ENCODE data around the gene C13orf46. TPM values are rescaled to one million over a fixed set of nuclear protein-coding genes. Genes with fewer than 3 reads are reported as not detected.

C13orf46 gene
- total and polyA plus RNA-seq, 4 donors, result 0.10 to 0.17 TPM; not detected in 2

- Histone ChIP-seq H3K36me3 (ENCODE audit: control insufficient read depth in 4 of 4, insufficient read depth in 3 of 4, low read depth in 1 of 4, low read length in 3 of 4) (no peaks in the 10 kb centered on the region), H3K4me3 (ENCODE audit: low read depth in 1 of 3, low read length in 3 of 3) (no peak overlapping the region), H3K9me3 (ENCODE audit: control insufficient read depth in 4 of 4, low read length in 3 of 4) (no peaks in the 10 kb centered on the region), H3K4me1 (ENCODE audit: control insufficient read depth in 4 of 4, insufficient read depth in 4 of 4, low read length in 3 of 4) (peaks cover 1 to 8% (median 5%) of the 10 kb centered on the region in 4 donors), H3K27ac (ENCODE audit: low read depth in 1 of 2, low read length in 2 of 2) (no peak overlapping the region), H3K9ac (ENCODE audit: low read depth in 1 of 2, low read length in 2 of 2) (no peak overlapping the region), H3K27me3 (ENCODE audit: control insufficient read depth in 4 of 4, insufficient read depth in 4 of 4, low read length in 3 of 4) (no peaks in the 10 kb centered on the region)
- DNase-seq (ENCODE audit: low spot score), result no peak
- TF ChIP-seq YY1 (IDR thresholded peaks at IDR 0.05) (no peak), TAF1 (conservative IDR thresholded peaks at IDR 0.05) (no peak), HNF4G (IDR thresholded peaks at IDR 0.05) (no peak), RXRA (IDR thresholded peaks at IDR 0.05) (no peak), SP1 (IDR thresholded peaks at IDR 0.05) (no peak), NR2F2 (IDR thresholded peaks at IDR 0.05) (no peak), HNF4A (conservative IDR thresholded peaks at IDR 0.05) (no peak), REST (IDR thresholded peaks at IDR 0.05) (no peak), CTCF (IDR thresholded peaks at IDR 0.05; ENCODE audit: low read depth, low read length, missing input control) (no peak), MAX (IDR thresholded peaks at IDR 0.05) (no peak), JUND (IDR thresholded peaks at IDR 0.05) (no peak), ATF3 (IDR thresholded peaks at IDR 0.05) (no peak), EGR1 (IDR thresholded peaks at IDR 0.05; ENCODE audit: low read depth in 2 of 2) (no peak), FOXA2 (IDR thresholded peaks at IDR 0.05) (no peak), GABPA (IDR thresholded peaks at IDR 0.05 in 1 of 2, conservative IDR thresholded peaks at IDR 0.05 in 1 of 2) (no peak), FOXA1 (IDR thresholded peaks at IDR 0.05) (no peak), ZBTB33 (IDR thresholded peaks at IDR 0.05) (no peak), RAD21 (IDR thresholded peaks at IDR 0.05) (no peak)
- WGBS, result 91% methylated on average over 26 of the region's 26 CpGs
Measured at GRCh38 chr13:113945857-113946408, 27.9 kb downstream of the C13orf46 start.
